OCI-LY7 (cell line): ENCODE data around the gene AAGAB. TPM values are rescaled to one million over a fixed set of nuclear protein-coding genes. Genes with fewer than 3 reads are reported as not detected.

Experiments
- BruUV-seq: library from RNA; stranded (reverse); fragments of 400-500 nt; replicated peaks from 2 replicates; lab custom pipeline; 2021; lab: Mats Ljungman, UMichigan
- CTCF ChIA-PET: fragments of 300-600 bp; sonication (Branson Sonifier 250); formaldehyde crosslinking; loops from one replicate; lab custom pipeline; 2022; ENCODE audit warnings: antibody characterized with exemption; ENCODE audit not compliant: unreplicated experiment; lab: Charles Lee
- POLR2A ChIA-PET: fragments of 300-600 bp; sonication (Branson Sonifier 250); formaldehyde crosslinking; loops from one replicate; lab custom pipeline; 2022; ENCODE audit warnings: antibody characterized with exemption; lab: Charles Lee
- DNase-seq: peaks from one replicate; pipeline ENCODE4 v3.0.0-alpha.2; 2015; ENCODE audit warnings: low spot score
- H2AFZ ChIP-seq: fragments of 200-600 bp; sonication (generic), shearing (Covaris generic); 2 replicates; pipeline ENCODE4 v1.6.1; 2014; ENCODE audit warnings: mild to moderate bottlenecking, antibody characterized with exemption, low read length, moderate library complexity
- H3K27ac ChIP-seq: fragments of 200-600 bp; sonication (generic); 2 replicates; pipeline ENCODE4 v1.5.1; 2014; ENCODE audit warnings: mixed run types, low read depth, mild to moderate bottlenecking, moderate library complexity, low read length, inconsistent platforms; ENCODE audit not compliant: poor library complexity, severe bottlenecking
- H3K36me3 ChIP-seq: fragments of 200-600 bp; sonication (generic); 2 replicates; pipeline ENCODE4 v1.6.1; 2014; ENCODE audit warnings: mild to moderate bottlenecking, antibody characterized with exemption, low read length, moderate library complexity, mixed read lengths; ENCODE audit not compliant: insufficient read depth
- H3K4me1 ChIP-seq: fragments of 200-600 bp; sonication (generic); 2 replicates; pipeline ENCODE4 v1.5.1; 2014; ENCODE audit warnings: mild to moderate bottlenecking, low read length; ENCODE audit not compliant: insufficient read depth, poor library complexity, severe bottlenecking
- H3K4me2 ChIP-seq: fragments of 200-600 bp; sonication (generic); 2 replicates; pipeline ENCODE4 v1.6.1; 2014; ENCODE audit warnings: mild to moderate bottlenecking, low read length
- H3K4me3 ChIP-seq: fragments of 200-600 bp; sonication (generic); 2 replicates; pipeline ENCODE4 v1.5.1; 2014; ENCODE audit warnings: mild to moderate bottlenecking, low read depth, low read length; ENCODE audit not compliant: poor library complexity, severe bottlenecking
- H3K79me2 ChIP-seq: fragments of 200-600 bp; sonication (generic); 2 replicates; pipeline ENCODE4 v1.6.1; 2016; ENCODE audit warnings: low read depth, mild to moderate bottlenecking, low read length, moderate library complexity, mixed read lengths; ENCODE audit not compliant: insufficient read depth
- H3K9me2 ChIP-seq: fragments of 200-600 bp; sonication (generic); 2 replicates; pipeline ENCODE4 v1.6.1; 2016; ENCODE audit warnings: mild to moderate bottlenecking, low read length, mixed read lengths; ENCODE audit not compliant: insufficient read depth
- H3K9me3 ChIP-seq: fragments of 200-600 bp; sonication (generic); 2 replicates; pipeline ENCODE4 v1.6.1; 2014; ENCODE audit warnings: mild to moderate bottlenecking, mixed run types, low read length, mixed read lengths
- H4K20me1 ChIP-seq: fragments of 200-600 bp; sonication (generic); 2 replicates; pipeline ENCODE4 v1.6.1; 2014; ENCODE audit warnings: mild to moderate bottlenecking, antibody characterized with exemption, low read length, moderate library complexity, mixed read lengths; ENCODE audit not compliant: insufficient read depth
- CTCF ChIP-seq: fragments of 200-600 bp; sonication (generic); conservative IDR thresholded peaks from 2 replicates; pipeline ENCODE4 v1.5.1; 2014; ENCODE audit warnings: mild to moderate bottlenecking, antibody characterized with exemption, low read length, moderate library complexity, mixed read lengths
- EZH2phosphoT487 ChIP-seq: fragments of 200-600 bp; sonication (generic); IDR thresholded peaks from 2 replicates; pipeline ENCODE4 v1.6.1; 2018; ENCODE audit warnings: low read depth, borderline replicate concordance, mild to moderate bottlenecking, mixed run types, antibody characterized with exemption, low read length, moderate library complexity, mixed read lengths
- intact Hi-C: fragments of 100-400 bp; cut with micrococcal nuclease; formaldehyde crosslinking; loops from one replicate; pipeline ENCODE4 v1.10.0; 2022; ENCODE audit not compliant: unreplicated experiment
- total RNA-seq, 2 experiments: library from RNA; depleted of rRNA in 1 of 2; stranded (reverse); fragments of >200 nt in 1 of 2; shearing (Covaris generic) in 1 of 2; gene quantifications; 2 replicates each; pipeline ENCODE4 v1.2.3, GENCODE V29; 2014 to 2022

The AAGAB gene
- total RNA-seq, 2 experiments from 2014 or later, result 31.0 to 39.9 TPM

- no peak for TF ChIP-seq EZH2phosphoT487
- TF ChIP-seq CTCF, result no peak
- BruUV-seq, result no TSS peak
These were observed 76.7 kb downstream of the AAGAB start for GRCh38 chr15:67177752-67178151.

GRCh38 chr15:67176195-67176971 is 78.1 kb downstream of the AAGAB start:
- no peak overlapping the region for H3K27ac ChIP-seq
- no peak overlapping the region for H2AFZ ChIP-seq
- H3K9me3 ChIP-seq, result no peaks in the 10 kb centered on the region
- no TSS peak for BruUV-seq
- TF ChIP-seq EZH2phosphoT487 (no peak), CTCF (no peak)
- H3K9me2 ChIP-seq, result no peaks in the 10 kb centered on the region
- peaks cover 61% of the 10 kb centered on the region for H3K36me3 ChIP-seq
- CTCF ChIA-PET, result interaction anchor here (0.5 to 0.6 kb wide), 2 partner anchors 14 to 42 kb away, joined by 3 read pairs; no protein-coding TSS in a partner anchor
- DNase-seq, result no peak
- H3K79me2 ChIP-seq, result no peaks in the 10 kb centered on the region
- H4K20me1 ChIP-seq, result no peaks in the 10 kb centered on the region
- no peak overlapping the region for H3K4me2 ChIP-seq
- POLR2A ChIA-PET, result no interaction called here
- intact Hi-C loops, result loop anchor here (5.0 kb wide), 1 partner anchor 229 kb away; no protein-coding TSS in a partner anchor
- H3K4me1 ChIP-seq, result peaks cover 14% of the 10 kb centered on the region
- H3K4me3 ChIP-seq, result no peak overlapping the region

More at GRCh38 chr15:67177752-67178151, 76.7 kb downstream of the AAGAB start:
- H3K4me1 ChIP-seq, result peaks cover 14% of the 10 kb centered on the region
- no peak for DNase-seq
- no peak overlapping the region for H3K4me2 ChIP-seq
- intact Hi-C loops, result loop anchor here (5.0 kb wide), 1 partner anchor 230 kb away; no protein-coding TSS in a partner anchor
- peaks cover 55% of the 10 kb centered on the region for H3K36me3 ChIP-seq
- H4K20me1 ChIP-seq, result no peaks in the 10 kb centered on the region
- POLR2A ChIA-PET, result interaction anchor here (0.6 kb wide), 2 partner anchors 10 to 343 kb away, joined by 3 read pairs; partner anchors contain the start of gene C15orf61
- CTCF ChIA-PET, result no interaction called here
- H3K9me3 ChIP-seq, result no peaks in the 10 kb centered on the region
- H2AFZ ChIP-seq, result no peak overlapping the region
- H3K4me3 ChIP-seq, result no peak overlapping the region
- H3K27ac ChIP-seq, result no peak overlapping the region
- H3K79me2 ChIP-seq, result no peaks in the 10 kb centered on the region
- H3K9me2 ChIP-seq, result no peaks in the 10 kb centered on the region
